Measurements from ENCODE around the gene STX8.

STX8 gene

GRCh38 chr17:9298776-9299295 is 276.8 kb downstream of the STX8 start:
- ATAC-seq, result no peak
- TF ChIP-seq CSDC2 (CRISPR knock-in tag; IDR thresholded peaks at IDR 0.05) (no peak), RARB (CRISPR knock-in tag; IDR thresholded peaks at IDR 0.05) (no peak), PPARA (CRISPR knock-in tag; IDR thresholded peaks at IDR 0.05; ENCODE audit: borderline replicate concordance) (no peak), ZC3H10 (CRISPR knock-in tag; IDR thresholded peaks at IDR 0.05) (no peak), ESRRG (CRISPR knock-in tag; IDR thresholded peaks at IDR 0.05) (no peak), TOX (CRISPR knock-in tag; IDR thresholded peaks at IDR 0.05; ENCODE audit: borderline replicate concordance) (no peak), OSR1 (CRISPR knock-in tag; IDR thresholded peaks at IDR 0.05) (no peak), ZNF565 (CRISPR knock-in tag; conservative IDR thresholded peaks at IDR 0.05; ENCODE audit: low read depth) (no peak), TCF4 (CRISPR knock-in tag; IDR thresholded peaks at IDR 0.05; ENCODE audit: borderline replicate concordance) (no peak), ARNTL (CRISPR knock-in tag; IDR thresholded peaks at IDR 0.05; ENCODE audit: borderline replicate concordance, low read depth) (no peak), ISL1 (CRISPR knock-in tag; IDR thresholded peaks at IDR 0.05) (no peak)
- TF ChIP-seq, protein P1, sequence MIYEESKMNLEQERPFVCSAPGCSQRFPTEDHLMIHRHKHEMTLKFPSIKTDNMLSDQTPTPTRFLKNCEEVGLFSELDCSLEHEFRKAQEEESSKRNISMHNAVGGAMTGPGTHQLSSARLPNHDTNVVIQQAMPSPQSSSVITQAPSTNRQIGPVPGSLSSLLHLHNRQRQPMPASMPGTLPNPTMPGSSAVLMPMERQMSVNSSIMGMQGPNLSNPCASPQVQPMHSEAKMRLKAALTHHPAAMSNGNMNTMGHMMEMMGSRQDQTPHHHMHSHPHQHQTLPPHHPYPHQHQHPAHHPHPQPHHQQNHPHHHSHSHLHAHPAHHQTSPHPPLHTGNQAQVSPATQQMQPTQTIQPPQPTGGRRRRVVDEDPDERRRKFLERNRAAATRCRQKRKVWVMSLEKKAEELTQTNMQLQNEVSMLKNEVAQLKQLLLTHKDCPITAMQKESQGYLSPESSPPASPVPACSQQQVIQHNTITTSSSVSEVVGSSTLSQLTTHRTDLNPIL (CRISPR knock-in tag; IDR thresholded peaks at IDR 0.05; ENCODE audit: low read depth), result no peak
- TF ChIP-seq, protein P2, sequence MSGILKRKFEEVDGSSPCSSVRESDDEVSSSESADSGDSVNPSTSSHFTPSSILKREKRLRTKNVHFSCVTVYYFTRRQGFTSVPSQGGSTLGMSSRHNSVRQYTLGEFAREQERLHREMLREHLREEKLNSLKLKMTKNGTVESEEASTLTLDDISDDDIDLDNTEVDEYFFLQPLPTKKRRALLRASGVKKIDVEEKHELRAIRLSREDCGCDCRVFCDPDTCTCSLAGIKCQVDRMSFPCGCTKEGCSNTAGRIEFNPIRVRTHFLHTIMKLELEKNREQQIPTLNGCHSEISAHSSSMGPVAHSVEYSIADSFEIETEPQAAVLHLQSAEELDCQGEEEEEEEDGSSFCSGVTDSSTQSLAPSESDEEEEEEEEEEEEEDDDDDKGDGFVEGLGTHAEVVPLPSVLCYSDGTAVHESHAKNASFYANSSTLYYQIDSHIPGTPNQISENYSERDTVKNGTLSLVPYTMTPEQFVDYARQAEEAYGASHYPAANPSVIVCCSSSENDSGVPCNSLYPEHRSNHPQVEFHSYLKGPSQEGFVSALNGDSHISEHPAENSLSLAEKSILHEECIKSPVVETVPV (CRISPR knock-in tag; IDR thresholded peaks at IDR 0.05), result no peak

- ATAC-seq, result no peak
- TF ChIP-seq ESRRG (CRISPR knock-in tag; IDR thresholded peaks at IDR 0.05) (no peak), BACH2 (CRISPR knock-in tag; IDR thresholded peaks at IDR 0.05; ENCODE audit: borderline replicate concordance) (no peak), OSR1 (CRISPR knock-in tag; IDR thresholded peaks at IDR 0.05) (no peak), ZC3H10 (CRISPR knock-in tag; IDR thresholded peaks at IDR 0.05) (no peak), RARB (CRISPR knock-in tag; IDR thresholded peaks at IDR 0.05) (no peak), ZNF70 (CRISPR knock-in tag; IDR thresholded peaks at IDR 0.05) (no peak), ZFP3 (CRISPR knock-in tag; IDR thresholded peaks at IDR 0.05) (no peak), GLIS3 (CRISPR knock-in tag; IDR thresholded peaks at IDR 0.05) (no peak)
Measured at GRCh38 chr17:9298135-9298534, 277.5 kb downstream of the STX8 start.

- ATAC-seq, result no peak
- TF ChIP-seq BACH2 (CRISPR knock-in tag; IDR thresholded peaks at IDR 0.05; ENCODE audit: borderline replicate concordance), result no peak
- TF ChIP-seq ZFP3 (CRISPR knock-in tag; IDR thresholded peaks at IDR 0.05), result no peak
- no peak for TF ChIP-seq PPARA (CRISPR knock-in tag; IDR thresholded peaks at IDR 0.05; ENCODE audit: borderline replicate concordance)
- TF ChIP-seq, protein P3, sequence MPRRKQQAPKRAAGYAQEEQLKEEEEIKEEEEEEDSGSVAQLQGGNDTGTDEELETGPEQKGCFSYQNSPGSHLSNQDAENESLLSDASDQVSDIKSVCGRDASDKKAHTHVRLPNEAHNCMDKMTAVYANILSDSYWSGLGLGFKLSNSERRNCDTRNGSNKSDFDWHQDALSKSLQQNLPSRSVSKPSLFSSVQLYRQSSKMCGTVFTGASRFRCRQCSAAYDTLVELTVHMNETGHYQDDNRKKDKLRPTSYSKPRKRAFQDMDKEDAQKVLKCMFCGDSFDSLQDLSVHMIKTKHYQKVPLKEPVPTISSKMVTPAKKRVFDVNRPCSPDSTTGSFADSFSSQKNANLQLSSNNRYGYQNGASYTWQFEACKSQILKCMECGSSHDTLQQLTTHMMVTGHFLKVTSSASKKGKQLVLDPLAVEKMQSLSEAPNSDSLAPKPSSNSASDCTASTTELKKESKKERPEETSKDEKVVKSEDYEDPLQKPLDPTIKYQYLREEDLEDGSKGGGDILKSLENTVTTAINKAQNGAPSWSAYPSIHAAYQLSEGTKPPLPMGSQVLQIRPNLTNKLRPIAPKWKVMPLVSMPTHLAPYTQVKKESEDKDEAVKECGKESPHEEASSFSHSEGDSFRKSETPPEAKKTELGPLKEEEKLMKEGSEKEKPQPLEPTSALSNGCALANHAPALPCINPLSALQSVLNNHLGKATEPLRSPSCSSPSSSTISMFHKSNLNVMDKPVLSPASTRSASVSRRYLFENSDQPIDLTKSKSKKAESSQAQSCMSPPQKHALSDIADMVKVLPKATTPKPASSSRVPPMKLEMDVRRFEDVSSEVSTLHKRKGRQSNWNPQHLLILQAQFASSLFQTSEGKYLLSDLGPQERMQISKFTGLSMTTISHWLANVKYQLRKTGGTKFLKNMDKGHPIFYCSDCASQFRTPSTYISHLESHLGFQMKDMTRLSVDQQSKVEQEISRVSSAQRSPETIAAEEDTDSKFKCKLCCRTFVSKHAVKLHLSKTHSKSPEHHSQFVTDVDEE (CRISPR knock-in tag; IDR thresholded peaks at IDR 0.05), result no peak
- no peak for TF ChIP-seq OSR1 (CRISPR knock-in tag; IDR thresholded peaks at IDR 0.05)
Measured at GRCh38 chr17:9294661-9295210, 280.9 kb downstream of the STX8 start.

DNA sequence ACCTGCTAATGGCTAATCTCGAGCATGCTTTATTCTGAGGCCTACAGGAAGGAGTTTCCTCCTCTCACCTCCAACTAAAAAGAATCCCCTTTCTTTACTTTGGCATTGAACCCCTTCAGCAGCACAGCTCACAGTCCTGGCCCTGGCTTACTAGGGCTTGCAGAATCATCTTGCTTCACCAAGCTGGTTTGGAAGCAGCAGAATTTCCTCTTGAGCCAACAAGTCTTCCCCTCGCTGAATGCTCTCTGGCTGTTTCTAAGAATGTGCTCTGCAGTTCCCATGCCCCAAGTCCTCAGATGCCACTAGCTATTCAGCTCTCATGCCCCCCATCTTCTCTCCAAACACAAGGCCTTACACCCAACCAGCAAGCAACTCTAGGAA is 283.1 kb downstream of the STX8 start:
- ATAC-seq, result no peak; the same call in 2 of the 3 replicates
- no peak for TF ChIP-seq BACH2 (CRISPR knock-in tag; IDR thresholded peaks at IDR 0.05; ENCODE audit: borderline replicate concordance)
- TF ChIP-seq ESRRG (CRISPR knock-in tag; IDR thresholded peaks at IDR 0.05), result no peak
- no peak for TF ChIP-seq POU6F1 (CRISPR knock-in tag; IDR thresholded peaks at IDR 0.05; ENCODE audit: borderline replicate concordance, low read depth)
- TF ChIP-seq OSR1 (CRISPR knock-in tag; IDR thresholded peaks at IDR 0.05), result no peak
- no peak for TF ChIP-seq ZFP3 (CRISPR knock-in tag; IDR thresholded peaks at IDR 0.05)
- TF ChIP-seq, protein P2 (CRISPR knock-in tag; IDR thresholded peaks at IDR 0.05), result no peak
- TF ChIP-seq, protein P4, sequence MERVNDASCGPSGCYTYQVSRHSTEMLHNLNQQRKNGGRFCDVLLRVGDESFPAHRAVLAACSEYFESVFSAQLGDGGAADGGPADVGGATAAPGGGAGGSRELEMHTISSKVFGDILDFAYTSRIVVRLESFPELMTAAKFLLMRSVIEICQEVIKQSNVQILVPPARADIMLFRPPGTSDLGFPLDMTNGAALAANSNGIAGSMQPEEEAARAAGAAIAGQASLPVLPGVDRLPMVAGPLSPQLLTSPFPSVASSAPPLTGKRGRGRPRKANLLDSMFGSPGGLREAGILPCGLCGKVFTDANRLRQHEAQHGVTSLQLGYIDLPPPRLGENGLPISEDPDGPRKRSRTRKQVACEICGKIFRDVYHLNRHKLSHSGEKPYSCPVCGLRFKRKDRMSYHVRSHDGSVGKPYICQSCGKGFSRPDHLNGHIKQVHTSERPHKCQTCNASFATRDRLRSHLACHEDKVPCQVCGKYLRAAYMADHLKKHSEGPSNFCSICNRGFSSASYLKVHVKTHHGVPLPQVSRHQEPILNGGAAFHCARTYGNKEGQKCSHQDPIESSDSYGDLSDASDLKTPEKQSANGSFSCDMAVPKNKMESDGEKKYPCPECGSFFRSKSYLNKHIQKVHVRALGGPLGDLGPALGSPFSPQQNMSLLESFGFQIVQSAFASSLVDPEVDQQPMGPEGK (CRISPR knock-in tag; IDR thresholded peaks at IDR 0.05; ENCODE audit: borderline replicate concordance), result no peak
- no peak for TF ChIP-seq TCF4 (CRISPR knock-in tag; IDR thresholded peaks at IDR 0.05; ENCODE audit: borderline replicate concordance)
- TF ChIP-seq ZNF565 (CRISPR knock-in tag; conservative IDR thresholded peaks at IDR 0.05; ENCODE audit: low read depth), result no peak
- no peak for TF ChIP-seq CSDC2 (CRISPR knock-in tag; IDR thresholded peaks at IDR 0.05)
- no peak for TF ChIP-seq ZC3H10 (CRISPR knock-in tag; IDR thresholded peaks at IDR 0.05)
- TF ChIP-seq RARB (CRISPR knock-in tag; IDR thresholded peaks at IDR 0.05), result no peak
- no peak for TF ChIP-seq ZNF70 (CRISPR knock-in tag; IDR thresholded peaks at IDR 0.05)
- TF ChIP-seq GLIS3 (CRISPR knock-in tag; IDR thresholded peaks at IDR 0.05), result no peak
